GM19239 (cell line): Measurements from ENCODE around the gene TMEM209.

Experiments
- DNase-seq: peaks from one replicate; pipeline ENCODE4 v3.0.0; 2011; ENCODE audit warnings: low spot score; ENCODE audit not compliant: insufficient read length
- FAIRE-seq: peaks from 2 replicates; lab custom pipeline; 2011; peaks lifted over from hg19 to GRCh38; lab: Jason Lieb, UNC

Gene TMEM209

GRCh38 chr7:130178251-130178650, 27.0 kb downstream of the TMEM209 start:
- FAIRE-seq = no peak
- no peak for DNase-seq

DNA sequence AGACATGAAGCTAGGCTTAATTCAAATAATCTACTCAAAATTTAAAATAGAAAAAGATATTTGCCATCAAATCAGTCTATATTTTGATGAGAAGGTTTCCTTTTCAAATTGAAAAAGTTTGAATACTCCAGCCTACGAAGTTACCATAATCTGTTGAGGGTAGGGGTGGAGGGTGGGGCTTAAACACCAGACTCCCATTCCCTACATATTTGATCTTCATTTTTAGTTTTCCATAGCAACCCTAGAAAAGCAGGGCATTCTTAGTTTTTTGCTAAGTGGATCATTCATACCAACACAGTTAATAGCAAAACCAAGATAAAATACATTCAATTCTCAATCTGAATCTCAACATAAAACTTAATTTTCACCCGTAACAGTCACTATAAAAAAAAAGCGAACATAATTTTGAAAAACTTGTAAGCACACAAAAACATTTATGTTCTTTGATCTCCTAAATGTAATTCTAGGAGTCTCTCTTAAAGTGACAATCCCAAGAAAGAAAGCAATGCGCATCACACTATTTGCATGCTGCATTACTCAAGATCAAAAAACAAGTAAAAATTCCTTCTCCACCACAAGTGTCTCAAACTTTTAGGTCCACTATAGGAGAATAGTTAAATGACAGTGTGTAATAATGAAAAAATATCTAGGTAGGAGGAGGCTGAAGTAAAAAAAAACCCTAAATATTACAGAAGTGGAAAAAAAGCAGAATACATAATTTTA, 30.8 kb downstream of the TMEM209 start:
- no peak for FAIRE-seq
- DNase-seq = no peak

- FAIRE-seq = no peak
- no peak for DNase-seq
These were observed 43.0 kb downstream of the TMEM209 start for GRCh38 chr7:130162196-130162595.

DNA sequence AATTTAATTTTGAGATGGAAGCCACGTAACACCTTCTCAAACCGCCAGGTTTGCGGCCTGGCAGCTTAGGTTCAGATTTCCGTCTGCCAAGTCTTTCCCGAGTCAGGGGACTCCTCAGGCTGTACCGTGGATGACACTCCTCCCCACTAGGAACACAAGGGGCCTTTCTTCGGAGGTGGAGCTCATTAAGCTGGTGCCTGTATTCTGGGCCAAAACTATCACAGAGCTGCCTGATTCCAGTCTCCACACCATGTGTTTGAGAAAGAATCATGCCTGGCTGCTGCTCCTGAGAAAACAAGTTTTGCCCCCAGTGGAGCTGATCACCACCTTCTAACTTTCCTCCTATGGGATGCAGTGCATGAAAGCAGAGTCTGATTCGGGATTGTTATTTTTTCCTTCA, 44.8 kb downstream of the TMEM209 start:
- no peak for FAIRE-seq

DNA sequence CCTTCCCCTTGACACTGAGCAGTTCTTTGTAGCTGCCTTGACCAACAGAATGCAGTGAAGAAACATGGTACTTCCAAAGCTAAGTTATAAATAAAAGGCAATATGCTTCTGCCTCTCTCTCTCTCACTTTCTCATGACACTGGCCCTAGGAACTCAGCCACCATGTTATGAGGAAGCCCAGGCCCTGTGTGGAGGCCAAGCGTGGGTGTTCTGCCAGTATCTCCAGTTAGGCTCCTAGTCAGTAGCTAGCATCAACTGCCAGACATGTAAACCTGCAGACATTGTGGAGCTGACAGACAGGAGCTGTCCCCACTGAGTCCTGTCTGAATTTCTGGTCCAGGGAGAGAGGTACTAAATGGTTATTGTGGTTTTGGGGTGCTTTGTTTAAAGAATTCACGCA, 45.2 kb downstream of the TMEM209 start:
- DNase-seq = no peak
- FAIRE-seq = no peak

More for the DNA sequence above, 44.8 kb downstream of the TMEM209 start:
- no peak for DNase-seq

GRCh38 chr7:130157700-130158099, 47.5 kb downstream of the TMEM209 start:
- DNase-seq (no peak), FAIRE-seq (no peak)

GRCh38 chr7:130156140-130156539, 49.1 kb downstream of the TMEM209 start:
- DNase-seq = no peak
- no peak for FAIRE-seq

GRCh38 chr7:130154501-130155317, 50.5 kb downstream of the TMEM209 start:
- no peak for DNase-seq
- no peak for FAIRE-seq

DNA sequence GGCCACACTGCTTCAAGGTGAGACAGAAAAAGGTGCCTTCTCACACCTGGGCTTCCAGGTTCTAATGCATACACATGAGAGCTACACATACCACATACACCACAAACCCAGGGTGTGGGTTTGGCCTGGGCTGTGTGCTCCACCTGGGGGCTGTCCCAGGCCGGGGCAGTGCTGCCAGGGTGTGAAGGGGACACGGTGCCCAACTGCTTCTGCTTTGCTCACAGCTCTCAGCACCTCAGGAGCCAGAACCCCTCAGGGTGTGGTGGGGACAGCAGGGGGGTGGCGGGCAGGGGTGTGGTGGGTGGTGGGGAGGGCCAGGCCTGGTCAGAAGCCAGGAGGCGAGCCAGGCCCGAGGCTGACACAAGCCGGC, 51.1 kb downstream of the TMEM209 start:
- FAIRE-seq (no peak), DNase-seq (no peak)

DNA sequence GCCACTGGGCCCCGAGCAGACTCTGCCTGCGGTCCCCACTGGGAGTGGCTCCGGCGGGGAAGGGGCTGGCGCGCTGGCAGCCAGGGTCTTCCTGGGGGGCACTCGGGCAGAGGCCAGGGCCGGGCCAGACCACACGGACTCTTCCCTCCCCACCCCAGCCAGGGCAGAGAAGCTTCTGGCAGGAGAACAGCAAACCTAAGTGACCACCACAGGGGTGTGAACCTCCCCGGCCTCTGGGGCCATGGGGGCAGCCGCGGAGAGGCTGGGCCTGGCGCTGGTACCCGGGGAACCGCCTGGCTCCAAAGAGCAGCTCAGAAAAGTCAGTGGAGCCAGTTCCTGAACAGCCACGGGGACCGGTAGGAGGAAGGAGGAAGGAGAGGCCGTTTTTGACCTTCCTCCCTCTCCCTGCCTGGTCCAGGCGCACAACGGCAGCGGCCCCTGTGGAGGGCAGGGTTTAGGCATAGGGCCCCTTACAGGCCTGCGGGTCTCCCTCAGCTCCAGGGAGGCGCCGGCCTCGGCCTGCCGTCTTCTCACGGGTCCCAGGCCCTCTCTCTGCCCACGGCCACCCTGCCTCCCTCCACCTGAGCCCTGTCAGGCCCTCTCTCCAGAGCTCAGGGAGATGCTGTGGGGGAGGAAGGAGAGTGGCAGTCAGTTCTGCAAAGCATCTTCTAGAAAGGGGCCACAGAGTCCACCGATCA, 51.8 kb downstream of the TMEM209 start:
- DNase-seq (no peak), FAIRE-seq (no peak)

- DNase-seq = no peak
- FAIRE-seq = no peak
These were observed 52.6 kb downstream of the TMEM209 start for GRCh38 chr7:130152493-130153210.

- DNase-seq (no peak), FAIRE-seq (peak; percentile 21)
These were observed 53.4 kb downstream of the TMEM209 start for GRCh38 chr7:130151591-130152492.

- peak; percentile 49 for FAIRE-seq
- DNase-seq = no peak
These were observed 54.6 kb downstream of the TMEM209 start for GRCh38 chr7:130150587-130150986.

DNA sequence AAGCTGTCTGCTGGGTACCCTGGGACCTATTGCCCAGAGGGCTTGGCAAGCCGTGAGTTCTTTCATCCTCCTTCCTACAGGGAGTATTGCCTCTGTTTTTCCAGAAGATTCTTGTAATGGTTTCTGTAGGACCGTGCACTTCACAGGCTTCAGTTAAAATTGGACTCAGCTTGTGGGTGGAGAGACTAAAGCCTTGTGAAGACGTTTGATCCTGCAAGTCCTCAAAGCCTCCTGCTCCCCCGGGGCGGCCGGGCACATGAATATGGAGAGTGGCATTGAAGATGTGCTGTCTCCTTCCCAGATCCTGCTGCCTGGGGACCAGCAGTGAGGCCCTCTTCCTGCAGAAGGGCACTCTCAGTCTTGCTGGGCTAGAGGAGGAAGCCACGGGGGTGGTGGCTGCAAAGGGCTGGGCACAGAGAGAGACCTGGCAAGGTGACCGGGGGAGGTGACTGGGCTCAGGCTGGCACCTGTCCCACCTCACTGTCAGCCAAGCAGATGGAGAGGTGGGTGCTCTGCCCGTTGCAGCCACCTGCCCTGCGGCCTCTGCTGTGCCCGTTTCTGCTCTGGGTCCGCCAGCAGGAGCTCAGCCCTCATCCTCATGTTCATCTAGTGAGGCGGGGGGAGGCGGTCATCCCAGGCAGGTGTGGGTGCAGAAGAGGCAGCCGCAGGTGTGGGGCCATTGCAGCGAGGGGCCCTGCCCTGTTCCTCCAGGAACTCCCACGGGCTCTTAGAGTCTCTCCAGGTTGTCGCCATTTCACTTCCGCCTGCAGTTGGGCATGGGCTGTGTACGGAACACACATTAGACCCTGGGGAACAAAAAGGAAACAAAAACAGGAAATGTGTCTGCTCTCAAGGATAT, 55.7 kb downstream of the TMEM209 start:
- DNase-seq (peak; percentile 47), FAIRE-seq (peak; percentile 57)

DNA sequence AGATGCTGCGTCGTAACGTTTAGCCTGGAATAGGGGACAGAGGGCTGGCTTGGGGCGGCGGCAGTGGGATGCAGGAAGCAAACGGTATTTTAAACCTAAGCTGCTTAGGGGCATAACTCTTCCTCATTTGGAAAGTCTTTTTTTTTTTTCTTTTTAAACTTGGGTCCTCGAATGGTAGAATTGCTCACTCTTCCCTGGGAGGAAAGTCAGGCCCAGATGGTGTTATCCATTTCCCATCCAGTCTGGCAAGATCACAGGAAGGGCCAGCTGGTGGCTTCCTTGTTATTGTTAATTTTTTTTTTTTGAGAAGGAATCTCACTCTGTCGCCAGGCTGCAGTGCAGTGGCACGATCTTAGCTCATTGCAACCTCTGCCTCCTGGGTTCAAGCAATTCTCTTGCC, 56.6 kb downstream of the TMEM209 start:
- no peak for DNase-seq
- FAIRE-seq = no peak

- no peak for FAIRE-seq
- no peak for DNase-seq
These were observed 57.4 kb downstream of the TMEM209 start for GRCh38 chr7:130147710-130148325.

GRCh38 chr7:130146693-130147405, 58.4 kb downstream of the TMEM209 start:
- DNase-seq (no peak), FAIRE-seq (no peak)
